NCI-H345 treated with DMSO at 0.1 percent for 48 hours (cell line): ENCODE measurements around the gene CHST12.
"Not testable (repeated sequence)": the region's sequence is repeated elsewhere in the genome, so short reads cannot be mapped to it uniquely, and the experiment has no call there.

ENCODE experiments used
- DNase-seq: peaks from one replicate; lab custom pipeline; 2025; ENCODE audit not compliant: unreplicated experiment; lab: John Stamatoyannopoulos, UW

The CHST12 gene

DNA sequence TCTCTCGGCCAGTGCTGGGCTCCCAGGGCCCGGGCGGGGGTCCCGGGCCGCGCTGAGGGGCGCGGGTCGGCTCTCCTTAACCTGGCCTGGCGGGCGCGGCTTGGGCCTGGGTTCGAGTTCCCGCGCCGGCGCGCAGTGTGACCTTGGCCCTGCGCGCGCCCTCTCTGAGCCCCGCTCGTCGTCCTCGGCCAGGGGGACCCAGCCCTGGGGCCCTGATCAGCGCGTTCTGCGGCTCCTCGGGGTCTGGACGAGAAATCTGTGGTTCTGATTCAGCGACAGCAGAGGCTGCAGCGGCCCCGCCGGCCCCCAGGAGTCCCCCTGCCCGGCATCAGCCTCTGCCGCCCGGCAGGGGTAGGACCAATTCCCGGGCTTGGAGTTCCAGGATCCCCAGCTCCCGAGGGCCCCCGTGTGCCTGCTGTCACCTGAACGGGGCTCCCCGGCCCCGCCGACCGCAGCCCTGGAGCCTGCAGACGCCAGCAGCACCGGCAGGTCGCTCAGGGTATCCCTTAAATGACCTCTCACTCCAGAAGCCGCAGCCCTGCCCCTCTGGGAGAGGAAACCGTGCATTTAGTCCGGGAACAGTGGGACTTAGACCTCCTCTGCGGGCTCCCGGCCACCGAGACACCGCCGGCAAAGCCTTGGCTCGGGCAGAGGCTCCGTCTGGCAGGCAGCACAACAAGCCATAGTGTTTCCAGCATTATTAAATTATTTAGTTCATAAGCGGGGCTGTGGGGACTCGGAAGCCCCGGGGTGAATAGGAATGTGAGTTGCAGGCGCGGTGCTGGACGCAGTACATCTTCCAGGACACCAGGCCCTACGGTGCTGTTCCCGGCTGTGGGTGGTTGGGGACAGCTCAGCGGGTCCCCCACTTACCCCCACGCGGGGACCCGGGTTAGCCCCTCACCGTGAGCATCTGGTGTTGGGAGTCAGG lies 572 bp downstream of the CHST12 start:
- DNase-seq, result no peak

DNA sequence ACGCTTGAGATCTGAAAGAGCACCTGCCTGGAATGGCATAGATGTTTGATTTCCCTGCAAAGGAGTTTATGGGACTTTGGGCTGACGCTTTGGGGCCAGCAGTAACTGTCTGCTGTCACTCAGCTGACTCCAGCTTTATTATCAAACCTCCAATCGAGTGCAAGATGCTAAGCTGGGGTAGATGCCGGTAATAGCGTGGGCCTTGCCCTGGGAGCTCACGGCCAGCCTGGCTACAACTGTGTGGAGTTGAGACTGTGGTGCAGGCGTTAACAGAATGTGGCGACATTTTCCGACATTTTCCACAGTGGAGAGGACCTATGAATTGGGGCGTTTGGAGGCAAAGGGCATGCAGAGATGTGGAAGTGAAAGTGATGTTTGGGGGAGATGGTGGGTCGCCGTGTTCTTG lies 1.3 kb downstream of the CHST12 start:
- DNase-seq, result no peak

DNA sequence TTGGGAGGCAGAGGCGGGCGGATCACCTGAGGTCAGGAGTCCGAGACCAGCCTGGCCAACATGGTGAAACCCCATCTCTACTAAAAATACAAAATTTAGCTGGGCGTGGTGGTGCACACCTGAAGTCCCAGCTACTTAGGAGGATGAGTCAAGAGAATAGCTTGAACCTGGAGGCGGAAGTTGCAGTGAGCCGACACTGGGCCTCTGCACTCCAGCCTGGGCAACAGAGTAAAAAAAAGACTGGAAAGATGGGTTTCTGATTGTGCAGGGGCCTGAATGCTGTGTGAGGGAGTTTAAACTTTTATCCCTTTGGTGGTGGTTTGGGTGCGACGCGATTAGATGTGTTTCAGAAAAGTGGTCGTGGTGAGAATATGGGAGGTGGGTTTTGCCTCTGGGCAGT lies 1.8 kb downstream of the CHST12 start:
- no peak for DNase-seq

DNA sequence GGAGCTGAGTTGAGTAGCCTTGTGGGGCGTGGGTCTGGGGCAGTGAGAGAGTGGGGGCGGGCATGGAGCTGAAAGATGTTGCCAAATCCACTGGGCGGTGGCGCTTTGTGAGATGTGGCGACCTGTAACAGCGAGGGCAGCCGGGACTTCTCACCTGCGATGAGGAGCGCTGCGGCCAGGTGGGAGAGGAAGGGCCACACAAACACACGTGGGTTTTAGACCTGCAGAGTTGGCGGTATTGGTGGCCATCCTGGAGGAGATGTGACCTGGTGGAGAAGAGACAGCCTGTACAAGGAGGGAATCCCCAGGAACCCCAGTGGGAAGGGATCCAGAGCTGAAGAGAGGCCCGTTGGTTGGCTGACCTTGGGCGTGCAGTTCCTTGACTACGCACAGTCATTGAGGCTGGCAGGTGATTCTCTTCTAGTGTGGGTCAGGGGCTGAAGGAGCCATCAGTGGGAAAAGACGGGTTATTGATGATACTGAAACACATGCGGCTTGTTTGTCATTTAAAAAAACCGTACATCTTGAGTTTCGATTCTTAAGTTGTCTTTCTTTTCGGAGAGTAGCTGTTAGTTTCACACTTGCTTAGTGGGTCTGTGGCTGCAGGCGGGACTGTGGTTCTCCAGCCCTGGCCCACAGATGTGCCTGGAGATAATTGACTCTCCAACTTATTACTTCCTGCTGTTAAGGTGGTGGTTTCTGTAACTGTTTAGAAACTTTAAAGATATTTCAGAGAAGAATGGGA lies 2.4 kb downstream of the CHST12 start:
- DNase-seq, result no peak

DNA sequence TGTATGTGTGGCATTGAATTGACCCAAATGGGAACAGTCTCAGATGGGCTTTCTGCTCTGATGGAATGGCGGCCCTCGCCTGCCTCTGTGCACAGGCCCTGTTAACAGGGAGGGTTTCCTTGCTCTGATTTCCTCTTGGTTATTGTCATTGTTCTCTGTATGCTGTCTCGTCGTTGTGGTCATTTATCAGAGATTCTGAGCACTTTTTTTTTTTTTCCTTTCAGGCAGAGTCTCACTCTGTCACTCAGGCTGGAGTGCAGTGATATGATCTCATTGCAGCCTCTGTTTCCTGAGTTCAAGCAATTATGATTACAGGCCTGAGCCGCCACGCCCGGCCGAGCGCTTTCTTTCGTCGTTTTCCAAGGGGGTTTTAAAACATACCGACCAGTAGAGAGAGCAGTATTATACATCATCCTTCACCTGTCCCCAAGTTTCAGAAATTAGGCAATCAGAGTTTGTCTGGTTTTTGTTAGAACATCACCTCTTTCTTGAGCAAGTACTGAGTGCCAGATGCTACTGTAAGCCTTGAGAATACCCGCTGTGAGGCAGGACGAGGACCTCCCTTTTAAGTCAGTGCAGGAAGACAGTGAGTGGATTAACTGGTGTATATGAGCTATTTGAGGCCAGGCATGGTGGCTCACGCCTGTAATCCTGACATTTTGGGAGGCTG lies 6.5 kb downstream of the CHST12 start:
- DNase-seq, result no peak

DNA sequence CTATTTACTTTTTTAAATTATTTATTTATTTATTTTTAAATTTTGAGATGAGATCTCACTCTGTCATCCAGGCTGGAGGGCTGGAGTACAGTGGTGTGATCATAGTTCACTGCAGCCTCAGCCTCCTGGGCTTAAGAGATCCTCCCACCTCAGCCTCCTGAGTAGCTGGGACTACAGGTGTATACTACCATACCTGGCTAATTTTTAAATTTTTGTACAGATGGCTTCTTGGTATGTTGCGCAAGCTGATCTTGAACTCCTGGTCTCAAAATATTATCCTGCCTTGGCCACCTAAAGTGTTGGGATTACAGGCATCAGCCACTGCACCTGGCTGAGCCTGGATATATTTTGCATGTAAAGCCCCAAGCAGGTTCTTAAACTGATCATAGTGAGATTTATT lies 7.6 kb downstream of the CHST12 start:
- DNase-seq, result no peak

DNA sequence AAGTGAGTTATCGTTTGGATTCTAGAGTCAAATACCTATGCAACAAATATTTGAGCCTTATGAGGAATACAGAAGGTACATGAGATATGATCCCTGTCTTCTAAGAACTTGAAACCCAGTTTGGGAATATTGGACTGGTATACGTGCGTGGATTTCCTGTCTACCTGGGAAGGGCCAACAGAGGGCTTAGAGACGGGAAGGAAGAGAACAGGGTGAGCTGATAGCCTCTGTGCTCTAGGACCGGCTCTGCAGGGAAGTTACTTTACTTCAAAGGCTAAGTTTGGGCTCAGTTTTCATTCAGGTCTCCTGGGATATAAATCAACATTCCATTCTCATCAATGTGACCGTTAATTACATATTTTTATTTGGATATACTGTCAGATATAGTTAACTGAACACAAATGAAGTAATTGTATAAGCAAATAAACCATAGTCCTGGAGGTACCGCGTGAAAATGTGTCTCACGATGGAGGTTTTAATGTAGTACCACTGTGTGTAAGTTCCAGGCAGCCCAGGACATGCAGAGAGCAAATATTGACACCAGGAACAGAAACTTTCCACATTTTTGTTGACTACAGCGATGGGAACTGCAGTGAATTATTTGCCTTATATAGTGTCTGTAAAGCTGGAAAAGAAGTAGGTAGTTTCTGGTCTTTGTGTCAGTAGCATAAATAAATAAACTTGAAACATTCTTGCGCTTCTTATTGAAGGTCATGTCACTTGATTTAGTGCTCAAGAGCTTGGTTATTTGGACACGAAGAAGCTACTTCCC lies 8.6 kb downstream of the CHST12 start:
- no peak for DNase-seq

DNA sequence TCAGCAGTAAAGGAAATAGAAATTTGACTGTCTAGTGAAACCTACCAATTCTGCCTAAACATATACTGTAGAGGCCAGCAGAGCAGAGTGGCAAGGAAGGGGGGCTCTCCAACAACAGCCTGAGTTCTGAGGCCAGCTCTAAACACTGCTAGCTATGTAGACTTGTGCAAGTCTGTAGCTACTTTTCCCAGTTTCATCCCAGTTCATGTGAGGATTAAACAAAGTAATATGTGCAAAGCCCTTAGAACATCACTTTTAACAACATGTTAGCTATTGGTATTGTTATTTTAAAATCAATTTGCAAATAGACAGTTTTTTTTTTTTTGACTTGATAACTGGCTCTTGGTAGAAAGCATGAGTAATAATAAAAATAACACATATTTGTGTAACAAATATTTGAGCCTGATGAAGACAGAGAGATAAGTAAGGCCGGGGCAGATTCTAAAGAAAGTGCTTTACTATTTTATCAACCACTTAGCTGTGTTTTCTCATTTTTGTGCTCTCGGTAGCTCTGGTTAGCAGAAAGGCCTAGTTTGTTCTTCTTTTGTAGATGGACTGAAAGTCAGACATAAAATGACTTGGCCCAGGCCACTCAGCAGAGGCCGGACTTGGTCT lies 9.3 kb downstream of the CHST12 start:
- no peak for DNase-seq

DNA sequence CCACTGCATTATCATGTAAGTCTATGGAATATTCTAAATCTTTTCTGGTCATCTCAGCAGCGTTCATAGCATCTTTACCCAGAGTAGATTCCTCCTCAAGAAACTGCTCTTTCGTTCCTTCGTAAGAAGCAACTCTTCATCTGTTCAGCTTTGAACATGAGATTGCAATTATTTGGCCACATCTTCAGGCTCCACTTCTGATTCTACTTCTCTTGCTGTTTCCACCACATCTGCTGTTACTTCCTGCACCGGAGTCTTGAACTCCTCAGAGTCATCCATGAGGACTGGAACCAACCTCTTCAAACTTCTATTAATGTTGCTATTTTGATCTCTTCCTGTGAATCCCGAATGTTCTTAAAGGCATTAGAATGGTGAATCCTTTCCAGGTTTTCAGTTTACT lies 12.7 kb downstream of the CHST12 start:
- no peak for DNase-seq

DNA sequence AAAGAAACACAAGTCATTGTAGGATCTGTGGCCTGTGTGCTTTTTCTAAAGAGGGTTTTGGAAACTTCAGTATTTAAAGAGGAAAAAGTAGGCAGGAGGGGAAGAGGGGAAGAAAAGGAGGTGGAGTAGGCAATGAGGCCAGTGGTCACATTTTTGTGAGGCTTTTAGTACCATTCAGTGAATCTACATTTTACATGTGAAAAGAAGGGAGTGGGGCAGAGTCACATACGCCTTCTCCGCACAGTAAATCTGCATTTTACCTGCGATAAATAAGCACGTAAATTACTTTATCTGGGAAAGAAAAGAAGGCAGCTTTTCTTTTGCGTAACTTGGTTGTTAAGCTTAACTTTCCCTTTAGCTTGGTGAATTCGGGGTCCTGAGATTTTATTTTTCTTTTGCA lies 13.2 kb downstream of the CHST12 start:
- DNase-seq, result no peak

DNA sequence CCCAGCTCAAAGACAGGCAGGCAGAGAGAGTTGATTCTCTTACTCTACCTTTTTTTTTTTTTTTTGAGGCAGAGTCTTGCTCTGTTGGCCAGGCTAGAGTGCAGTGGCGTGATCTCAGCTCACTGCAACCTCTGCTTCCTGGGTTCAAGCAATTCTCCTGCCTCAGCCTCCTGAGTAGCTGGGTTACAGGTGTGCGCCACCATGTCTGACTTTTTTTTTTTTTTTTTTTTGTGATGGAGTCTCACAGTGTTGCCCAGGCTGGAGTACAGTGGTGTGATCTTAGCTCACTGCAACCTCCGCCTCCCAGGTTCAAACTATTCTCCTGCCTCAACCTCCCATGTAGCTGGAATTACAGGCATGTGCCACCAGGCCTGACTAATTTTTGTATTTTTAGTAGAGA lies 13.8 kb downstream of the CHST12 start:
- not testable (repeated sequence) for DNase-seq

DNA sequence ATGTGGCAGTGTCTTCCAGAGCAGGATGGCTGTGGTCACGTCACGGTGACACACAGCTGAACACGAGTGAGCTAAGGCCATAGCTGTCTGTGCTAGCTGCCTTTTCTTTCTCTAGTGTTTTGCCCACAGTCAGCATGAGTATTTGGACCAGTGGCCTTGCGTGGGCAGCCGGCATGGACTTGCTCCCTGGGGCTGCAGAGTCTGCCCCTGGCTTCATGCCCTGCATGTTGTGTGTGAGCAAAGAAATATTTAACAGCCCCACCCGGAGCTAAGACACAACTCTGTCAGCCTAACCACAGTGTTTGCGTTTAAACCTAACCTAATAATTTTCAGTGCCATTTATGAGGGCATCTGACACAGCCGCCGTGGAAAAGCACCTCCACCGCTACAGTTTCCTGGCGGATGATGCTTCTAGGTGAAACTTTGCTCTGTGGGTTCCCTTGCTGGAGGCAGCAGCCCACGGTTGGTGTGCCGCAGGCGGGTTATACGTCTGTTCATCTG lies 14.6 kb downstream of the CHST12 start:
- no peak for DNase-seq

DNA sequence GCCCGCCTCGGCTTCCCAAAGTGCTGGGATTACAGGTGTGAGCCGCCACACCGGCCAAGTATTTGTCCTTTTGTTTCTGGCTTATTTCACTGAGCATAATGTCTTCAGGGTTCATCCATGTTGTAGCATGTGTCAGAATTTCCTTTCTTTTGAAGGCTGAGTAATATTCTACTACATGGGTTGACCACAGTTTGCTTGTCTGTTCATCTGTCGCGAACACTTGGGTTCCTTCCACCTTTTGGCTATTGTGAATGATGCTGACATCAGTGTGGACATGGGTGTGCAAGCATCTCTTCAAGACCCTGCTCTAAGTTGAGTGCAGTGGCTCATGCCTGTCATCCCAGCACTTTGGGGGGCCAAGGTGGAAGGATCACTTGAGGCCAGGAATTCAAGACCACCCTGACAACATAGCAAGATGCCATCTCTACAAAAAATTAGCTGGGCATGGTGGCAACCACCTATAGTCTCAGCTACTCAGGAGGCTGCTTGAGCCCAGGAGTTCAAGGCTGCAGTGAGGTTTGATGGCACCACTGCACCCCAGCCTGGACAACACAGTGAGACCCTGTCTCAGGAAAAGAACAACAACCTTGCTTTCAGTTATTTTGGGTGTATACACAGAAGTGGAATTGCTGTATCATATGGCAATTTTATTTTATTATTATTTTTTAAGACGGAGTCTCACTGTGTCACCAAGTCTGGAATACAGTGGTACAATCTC lies 17.0 kb downstream of the CHST12 start:
- no peak for DNase-seq

DNA sequence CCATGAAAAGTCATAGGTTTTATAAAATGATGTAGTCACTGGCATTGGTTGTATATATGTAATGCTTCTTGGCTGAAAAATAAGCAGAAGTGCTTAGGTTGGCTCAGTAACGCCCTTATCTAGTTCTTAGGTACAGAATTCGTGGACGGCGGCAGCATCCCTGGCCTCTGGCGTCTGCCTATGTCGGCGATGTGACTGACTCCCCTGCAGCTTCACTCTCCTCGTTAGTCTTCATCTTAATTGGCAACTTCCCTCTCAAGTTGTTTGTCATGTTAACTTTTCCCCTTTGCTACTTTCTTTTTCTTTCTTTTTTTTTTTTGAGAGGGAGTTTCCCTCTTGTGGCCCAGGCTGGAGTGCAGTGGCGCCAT lies 18.5 kb downstream of the CHST12 start:
- no peak for DNase-seq

DNA sequence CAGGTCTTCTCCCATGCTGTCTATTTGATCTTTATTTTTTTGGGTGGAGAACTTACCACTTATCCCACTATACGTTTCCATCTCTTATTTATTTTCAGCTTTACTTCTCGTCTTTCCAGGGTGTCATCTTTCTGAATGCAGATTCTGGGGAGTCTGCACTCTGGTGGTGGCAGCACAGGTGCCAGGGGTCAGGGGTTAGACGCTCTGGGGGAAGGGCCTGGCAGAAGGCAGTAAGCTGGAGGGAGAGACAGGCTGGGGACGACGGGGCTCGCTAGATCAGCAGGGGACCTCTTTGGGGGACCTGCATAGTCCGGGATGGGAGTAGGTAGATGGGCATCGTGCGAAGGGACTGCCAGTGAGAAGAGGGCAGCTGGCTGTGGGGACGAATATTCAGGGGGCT lies 22.3 kb downstream of the CHST12 start:
- no peak for DNase-seq

DNA sequence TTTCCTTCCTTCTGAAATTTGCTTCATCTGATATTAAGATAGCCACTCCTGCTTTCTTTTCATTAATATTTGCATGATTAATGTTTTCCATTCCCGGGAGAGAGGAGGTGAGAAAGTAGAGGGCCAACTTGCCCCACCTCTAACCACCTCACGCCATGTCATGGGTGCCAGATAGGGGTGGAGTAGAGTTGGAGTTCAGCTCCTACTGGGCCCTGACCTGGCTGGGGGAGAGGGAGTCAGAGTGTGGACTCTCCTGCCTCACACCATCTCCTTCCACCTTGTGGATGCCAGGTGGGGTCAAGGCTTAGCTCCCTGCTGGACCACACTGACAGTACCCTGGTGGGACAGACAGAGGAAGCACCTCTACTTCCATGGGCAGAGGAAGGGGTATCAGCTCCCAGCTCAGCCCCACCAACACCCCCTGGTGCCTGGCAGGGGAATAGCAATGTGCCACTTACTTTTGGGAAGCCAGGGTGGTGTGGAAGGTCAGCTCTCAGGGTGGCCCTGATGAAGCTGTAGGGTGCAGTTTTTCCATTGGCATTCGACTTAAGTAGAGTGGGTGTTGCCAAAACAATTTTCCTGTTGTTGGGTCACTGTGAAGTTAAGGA lies 28.0 kb downstream of the CHST12 start:
- DNase-seq, result no peak

DNA sequence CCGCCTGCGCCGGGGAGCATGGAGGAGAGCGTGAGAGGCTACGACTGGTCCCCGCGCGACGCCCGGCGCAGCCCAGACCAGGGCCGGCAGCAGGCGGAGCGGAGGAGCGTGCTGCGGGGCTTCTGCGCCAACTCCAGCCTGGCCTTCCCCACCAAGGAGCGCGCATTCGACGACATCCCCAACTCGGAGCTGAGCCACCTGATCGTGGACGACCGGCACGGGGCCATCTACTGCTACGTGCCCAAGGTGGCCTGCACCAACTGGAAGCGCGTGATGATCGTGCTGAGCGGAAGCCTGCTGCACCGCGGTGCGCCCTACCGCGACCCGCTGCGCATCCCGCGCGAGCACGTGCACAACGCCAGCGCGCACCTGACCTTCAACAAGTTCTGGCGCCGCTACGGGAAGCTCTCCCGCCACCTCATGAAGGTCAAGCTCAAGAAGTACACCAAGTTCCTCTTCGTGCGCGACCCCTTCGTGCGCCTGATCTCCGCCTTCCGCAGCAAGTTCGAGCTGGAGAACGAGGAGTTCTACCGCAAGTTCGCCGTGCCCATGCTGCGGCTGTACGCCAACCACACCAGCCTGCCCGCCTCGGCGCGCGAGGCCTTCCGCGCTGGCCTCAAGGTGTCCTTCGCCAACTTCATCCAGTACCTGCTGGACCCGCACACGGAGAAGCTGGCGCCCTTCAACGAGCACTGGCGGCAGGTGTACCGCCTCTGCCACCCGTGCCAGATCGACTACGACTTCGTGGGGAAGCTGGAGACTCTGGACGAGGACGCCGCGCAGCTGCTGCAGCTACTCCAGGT lies 29.7 kb downstream of the CHST12 start:
- no peak for DNase-seq

DNA sequence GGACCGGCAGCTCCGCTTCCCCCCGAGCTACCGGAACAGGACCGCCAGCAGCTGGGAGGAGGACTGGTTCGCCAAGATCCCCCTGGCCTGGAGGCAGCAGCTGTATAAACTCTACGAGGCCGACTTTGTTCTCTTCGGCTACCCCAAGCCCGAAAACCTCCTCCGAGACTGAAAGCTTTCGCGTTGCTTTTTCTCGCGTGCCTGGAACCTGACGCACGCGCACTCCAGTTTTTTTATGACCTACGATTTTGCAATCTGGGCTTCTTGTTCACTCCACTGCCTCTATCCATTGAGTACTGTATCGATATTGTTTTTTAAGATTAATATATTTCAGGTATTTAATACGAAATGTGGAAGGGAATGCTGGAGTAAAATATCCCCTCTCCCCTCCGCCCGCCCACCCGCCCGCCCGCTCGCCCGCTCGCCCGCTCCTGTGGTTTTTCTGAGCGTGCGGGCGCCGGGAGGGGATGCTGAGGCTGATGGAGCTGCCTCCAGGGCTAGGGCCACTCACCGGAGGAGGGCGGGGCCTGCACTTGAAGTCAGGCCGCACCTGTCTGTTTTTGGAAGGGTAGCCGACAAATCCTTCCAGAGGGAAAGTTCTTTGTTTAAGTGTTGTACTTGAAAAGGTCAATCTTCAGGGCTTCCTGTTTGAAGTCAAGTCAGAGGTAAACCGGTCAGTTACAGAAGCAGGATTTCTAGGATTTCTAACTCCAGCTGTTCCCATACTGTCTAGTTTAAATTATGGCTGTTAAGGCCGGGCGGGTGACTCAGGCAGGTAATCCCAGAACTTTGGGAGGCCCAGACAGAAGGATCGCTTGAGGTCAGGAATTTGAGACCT lies 30.5 kb downstream of the CHST12 start:
- no peak for DNase-seq
